ENCODE results near the gene SLFN5.
"Not testable (repeated sequence)": the region's sequence is repeated elsewhere in the genome, so short reads cannot be mapped to it uniquely, and the experiment has no call there.

SLFN5 gene

DNA sequence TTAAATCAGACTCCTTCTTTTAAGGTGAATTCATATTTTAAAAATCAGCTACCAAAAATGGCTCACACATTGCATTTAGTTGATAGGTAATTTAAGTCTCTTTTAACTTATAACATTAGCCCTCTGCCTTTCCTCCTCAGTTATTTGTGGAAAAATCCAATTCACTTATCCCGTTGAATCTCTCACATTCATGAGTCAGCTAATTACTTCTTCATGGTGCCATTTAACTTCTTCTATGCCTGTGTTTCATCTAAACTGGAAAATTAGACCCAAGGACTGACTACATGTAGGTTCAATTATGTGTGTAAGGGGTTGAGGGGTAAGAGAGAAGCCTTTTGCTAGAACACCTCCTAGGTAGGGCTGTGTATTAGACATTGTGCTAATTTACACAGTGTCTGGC, 18.4 kb upstream of the SLFN5 start:
- TF ChIP-seq, protein P1, sequence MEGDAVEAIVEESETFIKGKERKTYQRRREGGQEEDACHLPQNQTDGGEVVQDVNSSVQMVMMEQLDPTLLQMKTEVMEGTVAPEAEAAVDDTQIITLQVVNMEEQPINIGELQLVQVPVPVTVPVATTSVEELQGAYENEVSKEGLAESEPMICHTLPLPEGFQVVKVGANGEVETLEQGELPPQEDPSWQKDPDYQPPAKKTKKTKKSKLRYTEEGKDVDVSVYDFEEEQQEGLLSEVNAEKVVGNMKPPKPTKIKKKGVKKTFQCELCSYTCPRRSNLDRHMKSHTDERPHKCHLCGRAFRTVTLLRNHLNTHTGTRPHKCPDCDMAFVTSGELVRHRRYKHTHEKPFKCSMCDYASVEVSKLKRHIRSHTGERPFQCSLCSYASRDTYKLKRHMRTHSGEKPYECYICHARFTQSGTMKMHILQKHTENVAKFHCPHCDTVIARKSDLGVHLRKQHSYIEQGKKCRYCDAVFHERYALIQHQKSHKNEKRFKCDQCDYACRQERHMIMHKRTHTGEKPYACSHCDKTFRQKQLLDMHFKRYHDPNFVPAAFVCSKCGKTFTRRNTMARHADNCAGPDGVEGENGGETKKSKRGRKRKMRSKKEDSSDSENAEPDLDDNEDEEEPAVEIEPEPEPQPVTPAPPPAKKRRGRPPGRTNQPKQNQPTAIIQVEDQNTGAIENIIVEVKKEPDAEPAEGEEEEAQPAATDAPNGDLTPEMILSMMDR (IDR thresholded peaks at IDR 0.05), result no peak
- Histone ChIP-seq H3K4me3 (ENCODE audit: low read depth in 1 of 2, low read length in 1 of 2) (no peak overlapping the region), H3K27ac (no peak overlapping the region), H3K4me1 (ENCODE audit: control insufficient read depth in 1 of 2, insufficient read depth in 1 of 2, low read depth in 1 of 2, low read length in 1 of 2) (no peaks in the 10 kb centered on the region), H3K27me3 (peaks cover 60% of the 10 kb centered on the region), H3K9me3 (no peaks in the 10 kb centered on the region), H3K36me3 (no peaks in the 10 kb centered on the region)

DNA sequence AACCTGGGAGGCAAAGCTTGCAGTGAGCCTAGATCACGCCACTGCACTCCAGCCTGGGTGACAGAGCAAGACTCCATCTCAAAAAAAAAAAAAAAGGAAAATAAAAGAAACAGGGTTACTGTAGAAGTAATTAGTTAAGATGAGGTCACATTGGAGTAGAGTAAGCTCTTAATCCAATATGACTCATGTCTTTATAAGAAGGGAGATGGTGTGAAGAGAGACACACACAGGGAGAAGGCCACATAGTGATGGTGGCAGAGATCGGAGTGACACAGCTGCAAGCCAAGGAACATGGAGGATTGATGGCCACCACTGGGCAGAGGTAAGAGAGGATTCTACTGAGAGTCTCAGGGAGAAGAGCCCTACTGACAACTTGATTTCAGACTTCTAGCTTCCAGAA, 15.3 kb upstream of the SLFN5 start:
- Histone ChIP-seq H3K4me1 (ENCODE audit: control insufficient read depth in 1 of 2, insufficient read depth in 1 of 2, low read depth in 1 of 2, low read length in 1 of 2) (no peaks in the 10 kb centered on the region), H3K27ac (no peak overlapping the region), H3K27me3 (peaks cover 77% of the 10 kb centered on the region), H3K36me3 (no peaks in the 10 kb centered on the region), H3K4me3 (ENCODE audit: low read depth in 1 of 2, low read length in 1 of 2) (no peak overlapping the region), H3K9me3 (no peaks in the 10 kb centered on the region)
- TF ChIP-seq, protein P1 (IDR thresholded peaks at IDR 0.05), result no peak

DNA sequence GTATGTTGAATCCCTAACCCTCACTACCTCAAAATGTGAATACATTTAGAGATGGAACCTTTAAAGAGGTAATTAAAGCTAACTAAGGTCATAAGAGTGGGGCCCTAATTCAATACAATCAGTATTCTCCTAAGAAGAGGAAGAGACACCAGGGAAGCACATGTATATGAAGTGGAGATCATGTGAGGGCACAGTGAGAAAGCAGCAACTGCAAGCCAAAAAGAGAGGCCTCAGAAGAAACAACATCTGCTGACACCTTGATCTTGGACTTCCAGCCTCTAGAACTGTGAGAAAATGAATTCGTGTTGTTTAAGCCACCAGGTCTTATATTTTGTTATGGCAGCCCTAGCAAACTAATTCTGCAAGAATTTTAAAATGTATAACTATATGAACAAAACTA, 13.2 kb upstream of the SLFN5 start:
- Histone ChIP-seq H3K4me3 (ENCODE audit: low read depth in 1 of 2, low read length in 1 of 2) (no peak overlapping the region), H3K27ac (no peak overlapping the region), H3K9me3 (no peaks in the 10 kb centered on the region), H3K27me3 (peaks cover 79% of the 10 kb centered on the region), H3K4me1 (ENCODE audit: control insufficient read depth in 1 of 2, insufficient read depth in 1 of 2, low read depth in 1 of 2, low read length in 1 of 2) (no peaks in the 10 kb centered on the region), H3K36me3 (no peaks in the 10 kb centered on the region)
- TF ChIP-seq, protein P1 (IDR thresholded peaks at IDR 0.05), result no peak

DNA sequence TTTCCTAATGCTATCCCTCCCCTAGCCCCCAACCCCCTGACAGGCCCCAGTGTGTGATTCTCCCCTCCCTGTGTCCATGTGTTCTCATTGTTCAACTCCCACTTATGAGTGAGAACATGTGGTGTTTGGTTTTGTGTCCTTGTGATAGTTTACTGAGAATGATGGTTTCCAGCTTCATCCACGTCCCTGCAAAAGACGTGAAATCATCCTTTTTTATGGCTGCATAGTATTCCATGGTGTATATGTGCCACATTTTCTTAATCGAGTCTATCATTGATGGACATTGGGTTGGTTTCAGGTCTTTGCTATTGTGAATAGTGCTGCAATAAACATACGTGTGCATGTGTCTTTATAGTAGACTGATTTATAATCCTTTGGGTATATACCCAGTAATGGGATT, 8.6 kb upstream of the SLFN5 start:
- H3K4me1 ChIP-seq (ENCODE audit: control insufficient read depth in 1 of 2, insufficient read depth in 1 of 2, low read depth in 1 of 2, low read length in 1 of 2); H3K4me3 ChIP-seq (ENCODE audit: low read depth in 1 of 2, low read length in 1 of 2); H3K9me3 ChIP-seq; H3K27ac ChIP-seq; H3K36me3 ChIP-seq: not testable (repeated sequence)
- peaks cover 89% of the 10 kb centered on the region for H3K27me3 ChIP-seq

DNA sequence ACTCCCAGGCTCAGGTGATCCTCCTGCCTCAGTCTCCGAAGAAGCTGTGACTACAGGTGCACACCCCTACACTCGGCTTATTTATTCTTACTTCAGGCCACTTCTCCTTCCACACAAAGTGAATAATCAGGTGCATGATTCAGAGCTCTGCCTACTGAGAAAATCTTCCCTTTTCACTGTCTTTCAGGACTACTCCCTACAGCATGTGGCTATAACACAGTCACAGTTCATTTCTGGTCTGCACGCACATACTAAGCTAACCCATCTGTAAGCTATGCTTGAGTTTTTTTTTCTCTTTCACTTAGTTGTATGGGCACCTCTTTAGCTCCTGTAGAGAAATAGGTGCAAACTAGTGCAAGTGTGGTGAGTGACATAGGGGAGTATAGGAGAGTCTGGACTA, 7.6 kb upstream of the SLFN5 start:
- no peaks in the 10 kb centered on the region for H3K4me1 ChIP-seq (ENCODE audit: control insufficient read depth in 1 of 2, insufficient read depth in 1 of 2, low read depth in 1 of 2, low read length in 1 of 2)
- TF ChIP-seq, protein P1 (IDR thresholded peaks at IDR 0.05), result no peak
- H3K9me3 ChIP-seq, result no peaks in the 10 kb centered on the region
- H3K27me3 ChIP-seq, result peaks cover 90% of the 10 kb centered on the region
- no peak overlapping the region for H3K27ac ChIP-seq
- no peak overlapping the region for H3K4me3 ChIP-seq (ENCODE audit: low read depth in 1 of 2, low read length in 1 of 2)
- H3K36me3 ChIP-seq, result no peaks in the 10 kb centered on the region

DNA sequence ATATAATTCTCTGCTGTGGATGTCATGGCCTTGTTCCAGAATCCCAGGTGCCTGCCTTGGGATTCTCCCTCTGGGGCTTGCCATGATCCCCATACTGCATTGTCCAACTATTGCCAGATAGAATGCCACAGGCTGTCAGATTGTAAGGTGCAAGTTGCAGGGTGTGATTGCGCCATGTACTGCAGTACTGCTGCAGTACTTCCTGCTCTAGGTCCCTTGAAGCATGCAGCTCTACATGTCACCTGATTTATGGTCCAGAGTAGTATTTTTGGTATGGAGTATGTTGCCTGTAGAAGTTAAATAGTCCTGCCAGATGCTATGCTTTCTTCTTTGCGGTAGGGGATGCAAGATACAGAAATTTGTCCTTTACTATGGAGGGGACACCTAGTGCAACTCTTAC, 7.0 kb upstream of the SLFN5 start:
- Histone ChIP-seq H3K27me3 (peaks cover 88% of the 10 kb centered on the region), H3K4me3 (ENCODE audit: low read depth in 1 of 2, low read length in 1 of 2) (no peak overlapping the region), H3K27ac (no peak overlapping the region)

More for the DNA sequence above, 7.0 kb upstream of the SLFN5 start:
- H3K36me3 ChIP-seq, result no peaks in the 10 kb centered on the region
- no peaks in the 10 kb centered on the region for H3K4me1 ChIP-seq (ENCODE audit: control insufficient read depth in 1 of 2, insufficient read depth in 1 of 2, low read depth in 1 of 2, low read length in 1 of 2)
- H3K9me3 ChIP-seq, result no peaks in the 10 kb centered on the region
- TF ChIP-seq, protein P1 (IDR thresholded peaks at IDR 0.05), result no peak

Measured in neutrophil (primary cell).